ENCODE data around the gene ACADVL.
"Not testable (repeated sequence)": the region's sequence is repeated elsewhere in the genome, so short reads cannot be mapped to it uniquely, and the experiment has no call there.

ACADVL gene

GRCh38 chr17:7219812-7220592 lies at the start of gene ACADVL, which contains the start of gene DLG4:
Gene ACADVL (plus strand): TSS chr17:7219938. CDS start chr17:7219985, 47 bp downstream.
Gene DLG4 (minus strand): TSS chr17:7219836.
- peak; percentile 52 to 86 (median 62) for DNase-seq (ENCODE audit: low read depth in 3 of 3)

DNA sequence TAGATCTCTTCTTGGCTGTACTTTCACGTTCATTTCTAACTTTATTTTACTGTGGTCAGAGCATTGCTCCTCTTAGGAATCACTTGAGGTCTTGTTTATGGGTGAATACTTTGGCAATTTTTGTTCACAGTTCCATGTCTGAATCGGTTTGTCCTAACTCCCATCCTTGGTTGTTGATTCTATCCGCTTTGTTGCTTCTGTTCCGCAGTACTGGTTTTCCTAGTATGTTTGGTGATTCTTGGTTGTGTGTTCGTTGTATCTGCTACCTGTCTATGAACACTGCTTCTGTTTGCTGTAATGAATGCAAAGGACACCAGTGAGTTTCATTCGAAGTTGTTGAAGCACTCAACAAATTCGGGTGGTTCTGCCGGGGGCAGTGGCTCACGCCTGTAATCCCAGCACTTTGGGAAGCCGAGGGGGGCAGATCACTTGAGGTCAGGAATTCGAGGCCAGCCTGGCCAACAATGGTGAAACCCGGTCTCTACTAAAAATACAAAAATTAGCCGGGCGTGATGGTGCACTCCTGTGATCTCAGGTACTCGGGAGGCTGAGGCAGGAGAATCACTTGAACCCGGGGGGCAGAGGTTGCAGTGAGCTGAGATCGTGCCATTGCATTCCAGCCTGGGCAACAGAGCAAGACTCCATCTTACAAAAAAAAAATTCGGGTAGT lies 47.1 kb upstream of the ACADVL start:
- not testable (repeated sequence) for DNase-seq (ENCODE audit: low read depth in 3 of 3)

DNA sequence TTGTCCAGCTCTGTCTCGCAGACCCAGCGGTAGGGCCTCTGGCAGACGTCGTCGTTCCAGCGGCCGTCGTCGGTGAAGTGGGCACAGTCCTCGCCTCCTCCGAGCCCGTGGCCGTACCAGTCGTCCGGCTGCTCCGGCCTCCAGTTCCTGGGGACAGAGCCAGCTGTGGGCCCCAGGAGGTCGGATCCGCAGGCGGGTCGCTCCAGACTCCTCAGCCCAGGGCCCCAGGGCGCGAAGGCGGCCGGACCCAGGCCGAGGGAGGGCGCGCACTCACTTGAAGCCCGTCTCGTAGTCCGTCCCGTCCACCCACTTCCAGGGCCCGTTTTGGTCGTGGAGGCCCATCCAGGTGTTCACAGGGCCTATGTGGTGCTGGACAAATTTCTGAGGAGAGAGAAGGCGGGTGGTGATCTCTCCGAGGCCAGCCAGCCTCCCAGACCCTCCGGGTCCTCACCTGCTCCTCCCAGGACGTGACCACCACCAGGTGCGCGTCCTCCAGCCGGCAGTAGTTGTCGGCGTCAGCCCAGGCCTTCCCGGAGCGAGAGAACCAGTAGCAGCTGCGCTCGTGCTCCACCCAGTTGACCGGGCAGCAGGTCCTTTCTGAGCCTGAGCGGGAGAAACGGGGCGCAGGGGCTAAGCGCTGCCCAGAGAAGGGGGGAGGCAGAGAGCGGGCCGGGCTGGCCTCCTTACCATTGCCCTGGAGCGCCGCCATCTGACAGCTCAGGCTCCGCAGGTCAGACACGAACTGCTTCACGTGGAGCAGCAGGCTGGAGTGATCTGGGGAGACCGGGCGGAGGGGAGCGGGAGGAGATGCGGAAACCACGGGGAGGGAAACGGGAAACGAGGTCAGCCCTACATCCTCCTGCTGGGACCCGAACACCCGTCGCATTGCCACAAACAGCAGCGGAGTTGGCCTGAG lies 45.8 kb upstream of the ACADVL start:
- DNase-seq (ENCODE audit: low read depth in 3 of 3): peak in 2 of 3 experiments; percentile 12 to 55

DNA sequence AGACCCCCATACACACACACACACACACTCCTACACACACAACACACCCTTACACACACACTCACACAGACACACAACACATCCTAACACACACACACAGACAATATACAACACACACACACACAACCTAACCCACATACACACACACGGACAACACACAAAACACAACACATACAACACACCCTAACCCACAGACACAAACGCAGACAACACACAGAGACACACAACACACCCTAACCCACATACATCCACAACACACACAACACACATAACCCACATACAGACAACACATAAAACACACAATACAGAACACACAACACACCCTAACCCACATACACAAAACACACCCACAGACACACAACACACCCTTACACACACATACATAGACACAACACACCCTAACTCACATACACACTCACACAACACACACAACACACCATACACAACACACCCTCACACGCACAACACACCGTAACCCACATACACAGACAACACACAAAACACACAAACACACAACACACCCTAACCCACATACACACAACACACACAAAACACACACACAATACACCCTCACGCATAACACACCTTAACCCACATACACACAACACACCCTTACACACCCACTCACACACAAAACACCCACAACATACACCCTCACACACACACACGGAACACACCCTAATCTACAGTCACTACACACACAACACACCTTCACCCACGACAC lies 45.0 kb upstream of the ACADVL start:
- no peak for DNase-seq (ENCODE audit: low read depth in 3 of 3)

DNA sequence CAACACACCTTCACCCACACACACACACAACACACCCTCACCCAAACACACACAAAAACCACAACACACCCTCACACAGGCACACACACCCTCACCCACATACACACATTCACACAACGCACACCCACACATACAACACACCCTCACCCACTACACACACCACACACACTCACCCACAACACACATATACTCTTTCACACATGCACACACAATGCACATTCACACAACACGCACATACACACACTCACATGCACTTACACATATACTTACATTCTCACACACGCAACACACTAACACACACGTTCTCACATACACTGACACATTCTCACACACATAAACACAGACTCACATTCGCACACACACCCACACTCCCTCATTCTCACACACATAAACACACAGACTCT lies 44.4 kb upstream of the ACADVL start:
- DNase-seq (ENCODE audit: low read depth in 3 of 3): no peak

- no peak for DNase-seq (ENCODE audit: low read depth in 3 of 3)
Observed at GRCh38 chr17:7176107-7176840, 43.5 kb upstream of the ACADVL start.

- no peak for DNase-seq (ENCODE audit: low read depth in 3 of 3)
Observed at GRCh38 chr17:7176841-7177190, 42.9 kb upstream of the ACADVL start.

DNA sequence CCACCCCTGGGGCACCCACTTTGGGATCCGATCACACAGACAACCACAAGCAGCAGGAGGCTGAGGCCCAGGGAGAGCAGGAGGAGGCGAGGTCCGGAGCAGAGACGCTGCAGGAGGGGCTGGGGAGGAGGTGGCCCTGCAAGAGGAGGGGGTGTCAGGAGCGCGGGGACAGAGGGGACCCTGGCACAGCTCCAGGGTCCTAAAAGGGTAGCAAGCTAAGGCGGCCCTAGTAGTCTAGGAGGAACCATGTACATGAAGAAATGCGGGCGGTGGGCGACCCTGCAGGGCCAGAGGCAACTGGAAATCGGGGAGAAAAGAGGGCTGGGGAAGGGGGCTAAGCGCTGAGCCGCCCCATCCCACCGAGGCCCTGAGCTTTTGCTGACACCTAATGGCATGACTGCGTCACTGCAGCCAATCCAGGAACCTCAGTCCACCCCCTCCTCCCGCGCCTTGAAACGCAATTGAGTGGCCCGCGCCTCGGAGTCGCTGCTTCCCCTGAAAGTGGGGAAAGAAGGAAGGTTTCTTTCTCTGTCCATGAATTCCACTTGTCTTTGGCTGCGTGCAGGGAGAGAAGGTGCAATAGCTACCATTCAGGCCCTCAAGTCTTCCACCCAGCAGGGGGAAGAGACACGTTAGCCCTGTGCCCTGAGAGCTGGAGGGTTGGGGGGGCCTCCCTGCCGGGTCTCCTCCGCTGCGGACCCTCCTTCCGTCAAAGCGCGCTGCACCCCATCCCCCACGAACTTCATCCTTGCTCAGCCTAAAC lies 42.4 kb upstream of the ACADVL start:
- peak; percentile 31 to 63 (median 36) for DNase-seq (ENCODE audit: low read depth in 3 of 3)

- DNase-seq (ENCODE audit: low read depth in 3 of 3): no peak
Observed at GRCh38 chr17:7177954-7178477, 41.7 kb upstream of the ACADVL start.

GRCh38 chr17:7178973-7179316 lies 40.8 kb upstream of the ACADVL start:
- no peak for DNase-seq (ENCODE audit: low read depth in 3 of 3)

GRCh38 chr17:7179317-7180254 lies 40.2 kb upstream of the ACADVL start, which contains the start of gene ASGR1:
Gene ASGR1 (minus strand): TSS chr17:7179370. CDS start chr17:7178563, 807 bp downstream.
- no peak for DNase-seq (ENCODE audit: low read depth in 3 of 3)

DNA sequence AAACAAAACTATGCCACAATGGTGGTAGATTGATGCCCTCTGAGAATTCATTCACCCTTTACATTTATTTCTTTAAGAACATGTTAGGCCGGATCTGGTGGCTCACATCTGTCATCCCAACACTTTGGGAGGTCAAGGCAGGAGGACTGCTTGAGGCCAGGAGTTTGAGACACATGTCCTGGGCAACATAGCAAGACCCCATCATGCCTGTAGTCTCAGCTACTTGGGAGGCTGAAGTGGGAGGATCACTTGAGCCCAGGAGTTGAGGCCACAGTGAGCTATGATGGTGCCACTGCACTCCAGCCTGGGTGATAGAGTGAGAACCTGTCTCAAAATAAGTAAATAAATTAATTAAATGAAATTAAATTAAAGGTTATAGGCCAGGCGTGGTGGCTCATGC lies 37.6 kb upstream of the ACADVL start:
- not testable (repeated sequence) for DNase-seq (ENCODE audit: low read depth in 3 of 3)

DNA sequence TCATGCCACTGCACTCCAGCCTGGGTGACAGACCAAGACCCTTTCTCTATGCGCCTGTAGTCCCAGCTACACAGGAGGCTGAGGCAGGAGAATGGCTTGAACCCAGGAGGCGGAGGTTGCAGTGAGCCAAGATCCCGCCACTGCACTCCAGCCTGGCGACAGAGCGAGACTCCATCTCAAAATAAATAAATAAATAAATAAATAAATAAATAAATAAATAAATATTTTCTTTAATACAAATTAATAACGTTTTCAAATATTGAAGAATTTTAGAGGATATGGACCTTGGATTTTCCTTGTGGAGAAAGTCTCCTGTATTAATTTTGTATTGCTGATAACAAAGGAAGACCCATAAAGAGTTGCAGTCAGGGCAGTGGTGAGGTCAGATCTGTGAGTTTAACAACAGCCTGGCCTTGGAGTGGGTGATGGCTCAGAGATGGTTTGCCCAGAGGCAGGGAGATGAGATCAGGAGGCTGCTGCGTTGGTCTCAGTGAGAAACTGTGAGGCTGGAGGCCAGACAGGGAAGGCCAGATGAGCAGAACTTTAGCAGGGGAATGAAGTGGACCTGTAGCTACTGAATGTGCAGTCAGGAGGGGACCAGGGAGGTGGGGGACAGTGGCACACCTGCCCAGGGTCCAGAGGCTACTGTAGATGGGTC lies 36.2 kb upstream of the ACADVL start:
- no peak for DNase-seq (ENCODE audit: low read depth in 3 of 3)

GRCh38 chr17:7184091-7184488 lies 35.6 kb upstream of the ACADVL start:
- DNase-seq (ENCODE audit: low read depth in 3 of 3): no peak

GRCh38 chr17:7184647-7185046 lies 35.1 kb upstream of the ACADVL start:
- no peak for DNase-seq (ENCODE audit: low read depth in 3 of 3)

GRCh38 chr17:7186241-7186640 lies 33.5 kb upstream of the ACADVL start:
- no peak for DNase-seq (ENCODE audit: low read depth in 3 of 3)

GRCh38 chr17:7190276-7190917 lies 29.3 kb upstream of the ACADVL start:
- DNase-seq (ENCODE audit: low read depth in 3 of 3): no peak

- DNase-seq (ENCODE audit: low read depth in 3 of 3): no peak
Observed at GRCh38 chr17:7191069-7191468, 28.7 kb upstream of the ACADVL start.
